ENCODE measurements around the gene SNTB2.

The SNTB2 gene

GRCh38 chr16:69188716-69189115 lies 1.8 kb downstream of the SNTB2 start:
- TF ChIP-seq YY1 (IDR thresholded peaks at IDR 0.05; ENCODE audit: low read depth) (no peak), REST (IDR thresholded peaks at IDR 0.05; ENCODE audit: low read depth) (no peak), TCF12 (IDR thresholded peaks at IDR 0.05; ENCODE audit: low read depth) (no peak), FOXM1 (IDR thresholded peaks at IDR 0.05; ENCODE audit: borderline replicate concordance, low read depth) (no peak), TEAD4 (IDR thresholded peaks at IDR 0.05) (no peak), ZBTB7A (IDR thresholded peaks at IDR 0.05; ENCODE audit: low read depth) (no peak), CEBPB (IDR thresholded peaks at IDR 0.05) (no peak), CREB1 (IDR thresholded peaks at IDR 0.05; ENCODE audit: low read depth) (no peak), NFIC (IDR thresholded peaks at IDR 0.05) (no peak), EGR1 (IDR thresholded peaks at IDR 0.05) (no peak), TAF1 (IDR thresholded peaks at IDR 0.05; ENCODE audit: low read depth) (no peak), USF1 (IDR thresholded peaks at IDR 0.05) (no peak), EP300 (IDR thresholded peaks at IDR 0.05; ENCODE audit: borderline replicate concordance) (no peak), RAD21 (IDR thresholded peaks at IDR 0.05; ENCODE audit: low read depth) (no peak)
- TF ChIP-seq, protein P1, sequence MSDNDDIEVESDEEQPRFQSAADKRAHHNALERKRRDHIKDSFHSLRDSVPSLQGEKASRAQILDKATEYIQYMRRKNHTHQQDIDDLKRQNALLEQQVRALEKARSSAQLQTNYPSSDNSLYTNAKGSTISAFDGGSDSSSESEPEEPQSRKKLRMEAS (IDR thresholded peaks at IDR 0.05), result no peak

- TF ChIP-seq FOXM1 (IDR thresholded peaks at IDR 0.05; ENCODE audit: borderline replicate concordance, low read depth) (no peak), ZBTB7A (IDR thresholded peaks at IDR 0.05; ENCODE audit: low read depth) (no peak), YY1 (IDR thresholded peaks at IDR 0.05; ENCODE audit: low read depth) (no peak)
Observed at GRCh38 chr16:69190046-69190588, 3.2 kb downstream of the SNTB2 start.

DNA sequence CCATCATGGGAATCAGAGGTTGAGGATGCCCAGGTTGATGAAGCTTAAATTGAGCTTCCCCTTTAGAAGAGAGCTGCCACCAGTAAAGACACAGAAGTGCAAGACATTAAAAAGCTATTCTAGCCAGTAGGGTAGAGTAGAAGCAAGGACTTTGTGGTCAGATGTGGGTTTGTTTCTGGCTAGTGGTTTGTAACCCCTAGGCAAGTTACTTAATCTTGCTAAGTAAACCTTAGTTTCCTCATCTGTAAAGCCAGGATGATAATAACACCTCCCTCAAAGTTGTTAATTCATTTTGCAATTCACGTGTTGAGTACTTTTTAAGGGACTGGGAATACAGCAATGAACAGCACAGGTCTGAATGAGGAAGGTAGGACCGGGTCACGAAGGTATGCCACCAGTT lies 3.6 kb downstream of the SNTB2 start:
- TF ChIP-seq TCF12 (IDR thresholded peaks at IDR 0.05; ENCODE audit: low read depth), result no peak
- no peak for TF ChIP-seq EP300 (IDR thresholded peaks at IDR 0.05; ENCODE audit: borderline replicate concordance)
- no peak for TF ChIP-seq TEAD4 (IDR thresholded peaks at IDR 0.05)
- no peak for TF ChIP-seq REST (IDR thresholded peaks at IDR 0.05; ENCODE audit: low read depth)
- TF ChIP-seq USF1 (IDR thresholded peaks at IDR 0.05), result no peak
- no peak for TF ChIP-seq RAD21 (IDR thresholded peaks at IDR 0.05; ENCODE audit: low read depth)

DNA sequence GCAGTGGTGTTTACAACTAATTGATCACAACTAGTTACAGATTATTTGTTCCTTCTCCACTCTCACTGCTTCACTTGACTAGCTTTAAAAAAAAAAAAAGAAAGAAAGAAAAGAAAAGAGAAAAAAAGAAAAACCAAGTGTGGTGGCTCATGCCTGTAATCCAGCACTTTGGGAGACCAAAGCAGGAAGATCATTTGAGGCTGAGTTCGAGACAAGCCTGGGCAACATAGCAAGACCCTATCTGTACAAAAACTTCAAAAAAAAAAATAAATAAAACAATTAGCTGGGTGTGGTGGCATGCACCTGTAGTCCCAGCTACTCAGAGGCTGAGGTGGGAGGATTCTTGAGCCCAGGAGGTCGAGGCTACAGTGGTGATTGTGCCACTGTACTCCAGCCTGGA lies 4.2 kb downstream of the SNTB2 start:
- TF ChIP-seq USF1 (IDR thresholded peaks at IDR 0.05) (no peak), REST (IDR thresholded peaks at IDR 0.05; ENCODE audit: low read depth) (no peak), NFIC (IDR thresholded peaks at IDR 0.05) (no peak), EGR1 (IDR thresholded peaks at IDR 0.05) (no peak), CREB1 (IDR thresholded peaks at IDR 0.05; ENCODE audit: low read depth) (no peak), CEBPB (IDR thresholded peaks at IDR 0.05) (no peak), TEAD4 (IDR thresholded peaks at IDR 0.05) (no peak), RAD21 (IDR thresholded peaks at IDR 0.05; ENCODE audit: low read depth) (no peak), FOXM1 (IDR thresholded peaks at IDR 0.05; ENCODE audit: borderline replicate concordance, low read depth) (no peak), TAF1 (IDR thresholded peaks at IDR 0.05; ENCODE audit: low read depth) (no peak), TCF12 (IDR thresholded peaks at IDR 0.05; ENCODE audit: low read depth) (no peak), YY1 (IDR thresholded peaks at IDR 0.05; ENCODE audit: low read depth) (no peak), ZBTB7A (IDR thresholded peaks at IDR 0.05; ENCODE audit: low read depth) (no peak)

Data from Ishikawa (cell line).